Islet precursor cell (in vitro differentiated cells): ENCODE measurements around the gene CCN6.
"Not testable (repeated sequence)": the region's sequence is repeated elsewhere in the genome, so short reads cannot be mapped to it uniquely, and the experiment has no call there.

Source experiments
- DNase-seq: peaks from one replicate; pipeline ENCODE4 v3.0.0-alpha.2; 2018

CCN6 gene

GRCh38 chr6:112051251-112051740 lies 2.6 kb upstream of the CCN6 start:
- DNase-seq = not testable (repeated sequence)

- no peak for DNase-seq
Observed at GRCh38 chr6:112054555-112055190, 769 bp downstream of the CCN6 start.

GRCh38 chr6:112058243-112059032 lies 4.5 kb downstream of the CCN6 start:
- DNase-seq = no peak

GRCh38 chr6:112061605-112062004 lies 7.7 kb downstream of the CCN6 start:
- DNase-seq = no peak

- DNase-seq = no peak
Observed at GRCh38 chr6:112062966-112063365, 9.1 kb downstream of the CCN6 start.

GRCh38 chr6:112065426-112065986 lies 11.6 kb downstream of the CCN6 start:
- no peak for DNase-seq

GRCh38 chr6:112066606-112067005 lies 12.7 kb downstream of the CCN6 start:
- no peak for DNase-seq

- no peak for DNase-seq
Observed at GRCh38 chr6:112081569-112081968, 27.7 kb downstream of the CCN6 start.

GRCh38 chr6:112085286-112086065 lies 31.6 kb downstream of the CCN6 start:
- DNase-seq = no peak

GRCh38 chr6:112086744-112087135 lies 32.8 kb downstream of the CCN6 start:
- DNase-seq = no peak

- DNase-seq = peak; percentile 98
Observed at GRCh38 chr6:112087136-112087911, 33.4 kb downstream of the CCN6 start, which contains the start of the genes FAM229B and TUBE1. TSS of gene FAM229B (plus strand) at chr6:112087591. CDS start at chr6:112099284, 11,693 bp downstream. TSS of gene TUBE1 (minus strand) at chr6:112087482. CDS start at chr6:112087434, 48 bp downstream.

- DNase-seq = no peak
Observed at GRCh38 chr6:112087916-112088315, 34.0 kb downstream of the CCN6 start.

GRCh38 chr6:112096901-112097300 lies 43.0 kb downstream of the CCN6 start:
- DNase-seq = no peak

- DNase-seq = no peak
Observed at GRCh38 chr6:112100561-112100960, 46.7 kb downstream of the CCN6 start.

GRCh38 chr6:112106026-112106425 lies 52.1 kb downstream of the CCN6 start:
- not testable (repeated sequence) for DNase-seq

GRCh38 chr6:112106562-112106961 lies 52.7 kb downstream of the CCN6 start:
- no peak for DNase-seq

GRCh38 chr6:112109262-112109661 lies 55.4 kb downstream of the CCN6 start:
- peak; percentile 57 for DNase-seq

- no peak for DNase-seq
Observed at GRCh38 chr6:112113431-112113830, 59.5 kb downstream of the CCN6 start.

GRCh38 chr6:112113918-112114317 lies 60.0 kb downstream of the CCN6 start:
- DNase-seq = no peak

GRCh38 chr6:112114577-112115223 lies 60.8 kb downstream of the CCN6 start:
- no peak for DNase-seq

- no peak for DNase-seq
Observed at GRCh38 chr6:112116221-112116620, 62.3 kb downstream of the CCN6 start.

- DNase-seq = no peak
Observed at GRCh38 chr6:112117554-112117953, 63.6 kb downstream of the CCN6 start.
